ENCODE data around the gene CBFA2T2. TPM values are rescaled to one million over a fixed set of nuclear protein-coding genes. Genes with fewer than 3 reads are reported as not detected.
A peak's percentile ranks its signal among the peaks of the same experiment; 100 is the strongest.
"Not testable (repeated sequence)": the region's sequence is repeated elsewhere in the genome, so short reads cannot be mapped to it uniquely, and the experiment has no call there.

CBFA2T2 gene
- total RNA-seq, 8 experiments from 2014 or later: 4.1 to 24.5 (median 12.5) TPM

DNA sequence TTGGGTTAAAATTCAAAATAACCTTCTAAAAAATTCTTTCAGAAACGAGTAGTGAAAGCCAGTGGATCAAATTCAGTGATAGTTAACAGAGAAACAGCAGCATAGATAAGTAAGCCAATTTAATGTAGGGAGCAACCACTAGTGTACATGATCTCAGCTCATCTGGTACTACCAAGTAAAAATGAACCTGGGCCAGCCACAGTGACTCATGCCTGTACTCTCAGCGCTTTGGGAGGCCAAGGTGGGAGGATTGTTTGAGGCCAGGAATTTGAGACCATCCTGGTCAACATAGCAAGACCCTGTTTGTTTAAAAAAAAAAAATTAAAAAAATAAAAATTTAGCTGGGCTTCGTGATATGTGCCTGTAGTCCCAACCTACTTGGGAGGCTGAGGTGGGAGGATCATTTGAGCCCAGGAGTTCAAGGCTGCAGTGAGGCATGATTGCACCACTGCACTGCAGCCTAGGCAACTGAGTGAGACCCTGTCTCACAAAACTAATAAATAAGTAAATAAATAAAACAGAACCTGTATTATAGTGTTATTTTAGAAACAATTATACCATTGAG, 32.4 kb downstream of the CBFA2T2 start:
- H3K4me1 ChIP-seq (replicated peaks in 1 of 2): peaks cover 0 to 3% of the 10 kb centered on the region in 2 donors
- H3K27ac ChIP-seq: no peak overlapping the region
- WGBS, 10 experiments: 0 to 100% (median 86%) methylated on average over 1 to 3 of the region's 3 CpGs
- no peak for ATAC-seq (replicated peaks in 6 of 8)
- in situ Hi-C loops (cut with MboI; ENCODE audit: low pct_unique_long_range_greater_than_20kb in 2 of 9, low sequenced_read_pairs in 9 of 9, unreplicated experiment in 9 of 9): no loop called here
- H3K4me3 ChIP-seq: no peak overlapping the region

DNA sequence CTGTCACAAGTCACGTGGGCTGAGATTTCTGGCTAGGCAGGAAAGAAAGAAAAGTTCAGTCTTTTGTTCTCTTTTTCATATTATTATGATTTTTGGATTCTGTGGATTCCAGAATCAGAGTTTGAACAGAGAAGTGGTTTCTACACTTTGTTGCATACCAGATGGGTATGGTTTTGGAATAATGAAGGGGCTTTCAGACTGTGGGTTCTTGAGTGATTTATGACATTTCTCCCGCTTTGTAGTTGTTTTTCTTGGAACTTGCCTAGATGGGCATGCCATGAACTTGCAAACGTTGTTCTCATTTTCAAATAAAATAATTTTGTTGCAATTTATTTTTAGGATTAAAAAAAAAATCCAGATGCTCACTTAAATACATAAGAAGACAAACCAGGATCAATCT, 34.4 kb downstream of the CBFA2T2 start:
- WGBS, 10 experiments: 52 to 100% (median 75%) methylated on average over 1 to 3 of the region's 3 CpGs; no CpG with 5 or more reads in 1 of the 10 experiments
- in situ Hi-C loops (cut with MboI; ENCODE audit: low pct_unique_long_range_greater_than_20kb in 2 of 9, low sequenced_read_pairs in 9 of 9, unreplicated experiment in 9 of 9): no loop called here
- H3K4me3 ChIP-seq: no peak overlapping the region
- no peak for ATAC-seq (replicated peaks in 6 of 8)
- H3K27ac ChIP-seq: no peak overlapping the region
- H3K4me1 ChIP-seq (replicated peaks in 1 of 2): peaks cover 0 to 3% of the 10 kb centered on the region in 2 donors

GRCh38 chr20:33526769-33527168, 36.9 kb downstream of the CBFA2T2 start:
- Histone ChIP-seq H3K4me1 (replicated peaks in 1 of 2) (peaks cover 4% of the 10 kb centered on the region in 2 donors), H3K27ac (no peak overlapping the region), H3K4me3 (no peak overlapping the region)
- in situ Hi-C loops (cut with MboI; ENCODE audit: low pct_unique_long_range_greater_than_20kb in 2 of 9, low sequenced_read_pairs in 9 of 9, unreplicated experiment in 9 of 9): no loop called here
- WGBS, 10 experiments: 50 to 100% (median 81%) methylated on average over 1 to 2 of the region's 2 CpGs
- no peak for ATAC-seq (replicated peaks in 6 of 8)

- no peak overlapping the region for H3K4me3 ChIP-seq
- WGBS, 10 experiments: 0 to 100% (median 41%) methylated on average over 1 to 6 of the region's 6 CpGs; no CpG with 5 or more reads in 1 of the 10 experiments
These were observed 41.4 kb downstream of the CBFA2T2 start for GRCh38 chr20:33531047-33531877.

DNA sequence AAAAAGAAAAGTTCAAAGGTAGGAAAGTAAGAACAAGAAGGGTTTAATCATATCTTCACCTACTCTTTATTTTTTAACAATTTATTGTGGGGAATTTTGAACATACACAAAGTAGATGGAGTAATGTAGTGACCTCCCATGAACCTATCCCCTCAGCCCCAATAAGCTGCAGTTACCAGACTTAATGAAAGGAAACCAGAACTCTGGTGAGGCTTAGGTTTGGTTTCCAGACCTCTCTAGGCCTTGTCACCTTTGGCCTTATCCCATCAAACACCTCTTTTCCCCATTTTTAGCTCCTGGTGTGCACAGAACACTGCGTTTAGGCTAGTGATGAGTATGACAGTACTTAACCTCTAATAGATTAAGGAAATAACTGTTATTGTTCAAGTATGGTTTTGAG, 42.0 kb downstream of the CBFA2T2 start:
- in situ Hi-C loops (cut with MboI; ENCODE audit: low pct_unique_long_range_greater_than_20kb in 2 of 9, low sequenced_read_pairs in 9 of 9, unreplicated experiment in 9 of 9): no loop called here
- WGBS, 10 experiments: 0 to 100% (median 50%) methylated on average over 1 of the region's 1 CpG; no CpG with 5 or more reads in 4 of the 10 experiments
- Histone ChIP-seq H3K27ac (no peak overlapping the region), H3K4me1 (replicated peaks in 1 of 2) (peaks cover 4 to 11% of the 10 kb centered on the region in 2 donors), H3K4me3 (no peak overlapping the region)
- ATAC-seq (replicated peaks in 6 of 8): no peak

More at GRCh38 chr20:33531047-33531877, 41.4 kb downstream of the CBFA2T2 start:
- Histone ChIP-seq H3K4me1 (replicated peaks in 1 of 2) (peaks cover 4 to 11% of the 10 kb centered on the region in 2 donors), H3K27ac (no peak overlapping the region)
- ATAC-seq (replicated peaks in 6 of 8): peak in 4 of 8 experiments; percentile 28 to 49 (median 40)
- in situ Hi-C loops (cut with MboI; ENCODE audit: low pct_unique_long_range_greater_than_20kb in 2 of 9, low sequenced_read_pairs in 9 of 9, unreplicated experiment in 9 of 9): no loop called here

GRCh38 chr20:33532753-33533459, 43.0 kb downstream of the CBFA2T2 start:
- WGBS, 10 experiments: 17 to 100% (median 79%) methylated on average over 1 to 2 of the region's 2 CpGs; no CpG with 5 or more reads in 1 of the 10 experiments
- peaks cover 4 to 11% of the 10 kb centered on the region in 2 donors for H3K4me1 ChIP-seq (replicated peaks in 1 of 2)
- no peak overlapping the region for H3K27ac ChIP-seq
- in situ Hi-C loops (cut with MboI; ENCODE audit: low pct_unique_long_range_greater_than_20kb in 2 of 9, low sequenced_read_pairs in 9 of 9, unreplicated experiment in 9 of 9): no loop called here
- ATAC-seq (replicated peaks in 6 of 8): peak in 1 of 8 experiments; percentile 47
- no peak overlapping the region for H3K4me3 ChIP-seq

- H3K27ac ChIP-seq; in situ Hi-C loops (cut with MboI; ENCODE audit: low pct_unique_long_range_greater_than_20kb in 2 of 9, low sequenced_read_pairs in 9 of 9, unreplicated experiment in 9 of 9); H3K4me3 ChIP-seq; ATAC-seq (replicated peaks in 6 of 8): not testable (repeated sequence)
- no CpG with 5 or more reads among the region's 8 CpGs for WGBS, 10 experiments
- peaks cover 7 to 17% of the 10 kb centered on the region in 2 donors for H3K4me1 ChIP-seq (replicated peaks in 1 of 2)
These were observed 45.8 kb downstream of the CBFA2T2 start for GRCh38 chr20:33535717-33536116.

DNA sequence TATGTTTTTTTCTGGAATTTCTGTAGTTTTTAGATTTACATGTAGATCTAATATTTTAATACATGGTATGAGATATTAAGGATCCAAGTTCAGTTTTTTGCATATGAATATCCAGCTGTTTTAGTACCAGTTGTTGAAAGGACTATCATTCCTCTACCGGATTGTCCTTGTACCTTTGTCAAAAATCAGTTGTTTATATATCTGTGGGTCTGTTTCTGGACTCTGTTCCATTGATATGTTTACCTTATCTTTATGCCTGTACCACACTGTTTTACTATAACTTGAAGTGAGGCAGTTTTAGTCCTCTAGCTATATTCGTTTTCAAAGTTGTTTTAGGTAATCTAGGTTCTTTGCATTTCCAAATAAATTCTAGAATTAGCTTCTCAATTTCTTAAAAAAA, 47.7 kb downstream of the CBFA2T2 start:
- peaks cover 10% of the 10 kb centered on the region in 2 donors for H3K4me1 ChIP-seq (replicated peaks in 1 of 2)
- 75 to 100% (median 92%) methylated on average over 1 to 2 of the region's 2 CpGs; no CpG with 5 or more reads in 1 of the 10 experiments for WGBS, 10 experiments

DNA sequence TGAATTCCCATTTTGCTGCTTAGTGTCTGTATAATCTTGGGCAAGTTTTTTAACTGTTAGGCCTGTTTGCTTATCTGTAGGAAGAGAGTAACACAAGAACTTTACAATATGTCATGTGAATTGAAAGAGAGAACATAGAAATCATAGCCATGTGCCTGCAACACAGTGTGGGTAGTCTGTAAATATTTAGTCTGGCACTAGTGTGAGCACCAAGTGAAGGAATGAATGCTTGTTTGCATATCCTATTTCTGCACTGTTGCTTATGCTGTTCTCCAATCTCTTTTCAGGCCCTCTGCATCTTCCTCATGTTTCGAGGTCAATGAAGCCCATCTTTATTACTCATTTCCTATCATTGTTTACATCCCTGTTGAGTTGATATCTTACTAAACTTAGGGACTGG, 49.2 kb downstream of the CBFA2T2 start:
- Histone ChIP-seq H3K4me3 (no peak overlapping the region), H3K27ac (no peak overlapping the region), H3K4me1 (replicated peaks in 1 of 2) (peaks cover 10% of the 10 kb centered on the region in 2 donors)
- ATAC-seq (replicated peaks in 6 of 8): peak in 3 of 8 experiments; percentile 19 to 83 (median 66)
- WGBS, 10 experiments: 27 to 100% (median 79%) methylated on average over 1 of the region's 1 CpG; no CpG with 5 or more reads in 2 of the 10 experiments
- in situ Hi-C loops (cut with MboI; ENCODE audit: low pct_unique_long_range_greater_than_20kb in 2 of 9, low sequenced_read_pairs in 9 of 9, unreplicated experiment in 9 of 9): no loop called here

More for the DNA sequence above, 47.7 kb downstream of the CBFA2T2 start:
- Histone ChIP-seq H3K4me3 (no peak overlapping the region), H3K27ac (no peak overlapping the region)
- in situ Hi-C loops (cut with MboI; ENCODE audit: low pct_unique_long_range_greater_than_20kb in 2 of 9, low sequenced_read_pairs in 9 of 9, unreplicated experiment in 9 of 9): no loop called here
- ATAC-seq (replicated peaks in 6 of 8): no peak

DNA sequence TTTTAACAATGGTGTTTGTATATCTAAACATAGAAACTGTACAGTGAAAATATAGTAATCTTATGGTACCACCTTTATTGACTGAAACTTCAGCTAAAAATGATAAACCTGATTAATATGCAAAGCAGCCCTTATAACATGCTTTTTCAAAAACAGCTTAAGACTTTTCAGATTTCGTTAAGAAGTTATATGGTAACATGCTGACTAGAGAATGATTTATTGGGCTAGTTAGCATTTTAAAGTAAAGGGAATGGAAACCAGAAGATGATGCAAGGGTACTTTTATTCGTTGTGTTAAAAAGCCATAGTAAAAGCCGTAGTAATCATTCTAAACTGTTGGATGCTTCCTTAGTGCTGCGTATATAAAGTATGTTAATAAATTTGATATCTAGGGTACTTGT, 50.5 kb downstream of the CBFA2T2 start:
- no peak overlapping the region for H3K27ac ChIP-seq
- H3K4me3 ChIP-seq: no peak overlapping the region
- WGBS, 10 experiments: 0 to 100% (median 56%) methylated on average over 1 to 4 of the region's 4 CpGs
- peaks cover 10% of the 10 kb centered on the region in 2 donors for H3K4me1 ChIP-seq (replicated peaks in 1 of 2)
- in situ Hi-C loops (cut with MboI; ENCODE audit: low pct_unique_long_range_greater_than_20kb in 2 of 9, low sequenced_read_pairs in 9 of 9, unreplicated experiment in 9 of 9): no loop called here
- ATAC-seq (replicated peaks in 6 of 8): no peak

DNA sequence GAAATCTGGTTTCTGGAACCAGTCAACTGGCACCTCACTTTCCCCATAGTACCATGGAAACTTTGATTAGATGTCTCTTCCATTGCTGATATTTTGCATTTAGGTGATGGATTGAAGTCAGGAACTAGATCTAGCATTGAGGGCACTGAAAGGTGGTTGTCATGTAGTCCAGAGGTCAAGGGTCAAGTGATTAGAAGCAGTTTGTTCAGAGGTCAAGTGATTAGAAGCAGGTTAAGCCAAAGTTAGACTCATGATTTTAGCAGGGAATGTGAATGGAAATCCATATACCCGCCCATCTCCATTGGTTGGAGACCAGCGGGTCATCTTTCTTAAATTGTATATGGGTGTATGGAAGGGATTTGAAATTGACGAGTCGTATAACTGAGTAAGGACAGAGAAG, 51.2 kb downstream of the CBFA2T2 start:
- in situ Hi-C loops (cut with MboI; ENCODE audit: low pct_unique_long_range_greater_than_20kb in 2 of 9, low sequenced_read_pairs in 9 of 9, unreplicated experiment in 9 of 9): no loop called here
- WGBS, 10 experiments: 86 to 100% (median 99%) methylated on average over 2 to 4 of the region's 4 CpGs; no CpG with 5 or more reads in 6 of the 10 experiments
- Histone ChIP-seq H3K27ac (no peak overlapping the region), H3K4me3 (no peak overlapping the region), H3K4me1 (replicated peaks in 1 of 2) (peaks cover 10% of the 10 kb centered on the region in 2 donors)
- ATAC-seq (replicated peaks in 6 of 8): no peak

GRCh38 chr20:33541797-33542196, 51.9 kb downstream of the CBFA2T2 start:
- no peak overlapping the region for H3K27ac ChIP-seq
- 100% methylated on average over 1 of the region's 1 CpG; no CpG with 5 or more reads in 7 of the 10 experiments for WGBS, 10 experiments
- ATAC-seq (replicated peaks in 6 of 8): no peak
- H3K4me1 ChIP-seq (replicated peaks in 1 of 2): peaks cover 10% of the 10 kb centered on the region in 2 donors
- in situ Hi-C loops (cut with MboI; ENCODE audit: low pct_unique_long_range_greater_than_20kb in 2 of 9, low sequenced_read_pairs in 9 of 9, unreplicated experiment in 9 of 9): no loop called here
- no peak overlapping the region for H3K4me3 ChIP-seq

- Histone ChIP-seq H3K4me1 (replicated peaks in 1 of 2) (peaks cover 4 to 6% of the 10 kb centered on the region in 2 donors), H3K27ac (no peak overlapping the region), H3K4me3 (no peak overlapping the region)
- no peak for ATAC-seq (replicated peaks in 6 of 8)
- in situ Hi-C loops (cut with MboI; ENCODE audit: low pct_unique_long_range_greater_than_20kb in 2 of 9, low sequenced_read_pairs in 9 of 9, unreplicated experiment in 9 of 9): no loop called here
These were observed 55.9 kb downstream of the CBFA2T2 start for GRCh38 chr20:33545763-33546162.
